ENCODE results near the gene NDP. TPM values are rescaled to one million over a fixed set of nuclear protein-coding genes. Genes with fewer than 3 reads are reported as not detected.

The NDP gene
- total and polyA plus RNA-seq, 2 donors from 2014 or later = not detected

DNA sequence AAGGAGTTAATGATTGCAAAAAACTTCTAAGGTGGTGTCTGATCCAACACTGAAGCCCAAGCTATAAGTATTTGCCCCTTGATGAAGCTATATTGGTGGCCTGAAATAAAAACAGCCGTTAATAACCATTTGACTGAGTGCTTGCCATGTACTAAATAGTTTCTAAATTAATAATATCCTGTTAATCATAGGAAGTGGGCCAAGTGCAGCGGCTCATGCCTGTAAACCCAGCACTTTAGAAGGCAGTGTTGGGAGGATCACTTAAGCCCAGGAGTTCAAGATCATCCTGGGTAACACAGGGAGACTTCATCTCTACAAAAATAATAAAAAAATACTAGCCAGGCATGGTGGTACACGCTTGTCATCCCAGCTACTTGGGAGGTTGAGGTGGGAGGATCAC is 8.3 kb downstream of the NDP start:
- Histone ChIP-seq H3K9ac (ENCODE audit: low read length in 3 of 3) (no peak overlapping the region), H3K36me3 (ENCODE audit: control insufficient read depth in 2 of 3, insufficient read depth in 3 of 3, low read length in 3 of 3) (no peaks in the 10 kb centered on the region), H3K27me3 (ENCODE audit: control insufficient read depth, insufficient read depth, low read length) (no peaks in the 10 kb centered on the region), H3K27ac (ENCODE audit: low read depth in 2 of 2, low read length in 2 of 2) (no peak overlapping the region), H3K4me1 (ENCODE audit: control insufficient read depth in 2 of 3, insufficient read depth in 2 of 3, low read depth in 1 of 3, low read length in 3 of 3) (no peaks in the 10 kb centered on the region), H3K4me3 (ENCODE audit: low read length in 3 of 3) (no peak overlapping the region), H3K9me3 (ENCODE audit: control insufficient read depth in 2 of 3, insufficient read depth in 1 of 3, low read length in 3 of 3) (no peaks in the 10 kb centered on the region)
- FAIRE-seq (no peak), DNase-seq (no peak)
- intact Hi-C loops (cut with DNase I) = no loop called here
- TF ChIP-seq, protein P1, sequence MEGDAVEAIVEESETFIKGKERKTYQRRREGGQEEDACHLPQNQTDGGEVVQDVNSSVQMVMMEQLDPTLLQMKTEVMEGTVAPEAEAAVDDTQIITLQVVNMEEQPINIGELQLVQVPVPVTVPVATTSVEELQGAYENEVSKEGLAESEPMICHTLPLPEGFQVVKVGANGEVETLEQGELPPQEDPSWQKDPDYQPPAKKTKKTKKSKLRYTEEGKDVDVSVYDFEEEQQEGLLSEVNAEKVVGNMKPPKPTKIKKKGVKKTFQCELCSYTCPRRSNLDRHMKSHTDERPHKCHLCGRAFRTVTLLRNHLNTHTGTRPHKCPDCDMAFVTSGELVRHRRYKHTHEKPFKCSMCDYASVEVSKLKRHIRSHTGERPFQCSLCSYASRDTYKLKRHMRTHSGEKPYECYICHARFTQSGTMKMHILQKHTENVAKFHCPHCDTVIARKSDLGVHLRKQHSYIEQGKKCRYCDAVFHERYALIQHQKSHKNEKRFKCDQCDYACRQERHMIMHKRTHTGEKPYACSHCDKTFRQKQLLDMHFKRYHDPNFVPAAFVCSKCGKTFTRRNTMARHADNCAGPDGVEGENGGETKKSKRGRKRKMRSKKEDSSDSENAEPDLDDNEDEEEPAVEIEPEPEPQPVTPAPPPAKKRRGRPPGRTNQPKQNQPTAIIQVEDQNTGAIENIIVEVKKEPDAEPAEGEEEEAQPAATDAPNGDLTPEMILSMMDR (IDR thresholded peaks at IDR 0.05; ENCODE audit: borderline replicate concordance, extremely low read depth, insufficient read depth) = no peak

DNA sequence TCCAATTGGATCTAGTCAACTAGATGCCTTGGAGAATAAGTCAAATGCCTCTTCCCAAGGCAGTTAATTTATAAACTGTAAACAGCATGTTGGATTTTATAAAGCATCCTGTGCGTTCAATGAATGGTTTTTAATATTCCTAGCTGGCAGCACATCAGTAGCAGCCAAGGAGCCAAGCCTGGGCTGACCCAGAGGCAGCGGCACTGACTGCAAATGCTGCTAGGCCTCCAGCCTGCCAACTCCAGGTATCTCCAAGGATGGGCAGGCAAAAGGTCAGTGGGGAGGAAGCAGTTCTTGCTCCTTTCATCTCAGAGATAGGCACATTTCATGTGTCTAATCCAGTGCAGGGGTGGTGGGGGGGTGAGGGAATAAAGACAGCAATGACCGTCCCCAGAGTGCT is 9.5 kb downstream of the NDP start:
- peaks cover 2% of the 10 kb centered on the region for H3K27me3 ChIP-seq (ENCODE audit: control insufficient read depth, insufficient read depth, low read length)

DNA sequence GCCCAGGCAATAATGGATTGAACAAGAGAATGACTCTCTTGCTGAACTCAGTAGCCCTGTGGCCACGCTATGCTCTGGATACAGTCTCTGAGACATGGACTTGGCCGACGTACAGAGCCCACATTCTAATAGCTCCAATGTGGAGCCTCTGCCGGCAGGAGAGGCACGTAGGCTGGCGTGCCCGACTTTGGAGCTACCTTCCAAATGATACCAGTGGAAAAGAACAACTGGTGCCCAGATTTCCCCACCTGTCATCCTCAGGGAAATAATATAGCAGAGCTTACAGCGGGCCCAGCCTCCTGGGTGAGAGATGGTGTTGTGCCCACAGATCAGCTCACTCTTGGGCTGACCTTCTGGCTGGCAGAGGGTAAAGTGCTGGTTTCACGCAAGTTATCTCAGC is 10.6 kb downstream of the NDP start:
- DNase-seq (no peak), FAIRE-seq (no peak)
- TF ChIP-seq, protein P1 (IDR thresholded peaks at IDR 0.05; ENCODE audit: borderline replicate concordance, extremely low read depth, insufficient read depth) = no peak
- no peak overlapping the region for H3K4me3 ChIP-seq (ENCODE audit: low read length in 3 of 3)
- peaks cover 0 to 3% (median 2%) of the 10 kb centered on the region in 3 donors for H3K4me1 ChIP-seq (ENCODE audit: control insufficient read depth in 2 of 3, insufficient read depth in 2 of 3, low read depth in 1 of 3, low read length in 3 of 3)
- H3K27me3 ChIP-seq (ENCODE audit: control insufficient read depth, insufficient read depth, low read length) = peaks cover 2% of the 10 kb centered on the region
- no peak overlapping the region for H3K27ac ChIP-seq (ENCODE audit: low read depth in 2 of 2, low read length in 2 of 2)
- H3K36me3 ChIP-seq (ENCODE audit: control insufficient read depth in 2 of 3, insufficient read depth in 3 of 3, low read length in 3 of 3) = no peaks in the 10 kb centered on the region
- intact Hi-C loops (cut with DNase I) = no loop called here
- H3K9ac ChIP-seq (ENCODE audit: low read length in 3 of 3) = no peak overlapping the region
- no peaks in the 10 kb centered on the region for H3K9me3 ChIP-seq (ENCODE audit: control insufficient read depth in 2 of 3, insufficient read depth in 1 of 3, low read length in 3 of 3)

More for the DNA sequence above, 9.5 kb downstream of the NDP start:
- FAIRE-seq = no peak
- TF ChIP-seq, protein P1 (IDR thresholded peaks at IDR 0.05; ENCODE audit: borderline replicate concordance, extremely low read depth, insufficient read depth) = no peak
- DNase-seq = no peak
- Histone ChIP-seq H3K27ac (ENCODE audit: low read depth in 2 of 2, low read length in 2 of 2) (no peak overlapping the region), H3K4me3 (ENCODE audit: low read length in 3 of 3) (no peak overlapping the region), H3K36me3 (ENCODE audit: control insufficient read depth in 2 of 3, insufficient read depth in 3 of 3, low read length in 3 of 3) (no peaks in the 10 kb centered on the region), H3K9ac (ENCODE audit: low read length in 3 of 3) (no peak overlapping the region), H3K4me1 (ENCODE audit: control insufficient read depth in 2 of 3, insufficient read depth in 2 of 3, low read depth in 1 of 3, low read length in 3 of 3) (peaks cover 0 to 2% (median 0%) of the 10 kb centered on the region in 3 donors), H3K9me3 (ENCODE audit: control insufficient read depth in 2 of 3, insufficient read depth in 1 of 3, low read length in 3 of 3) (no peaks in the 10 kb centered on the region)
- intact Hi-C loops (cut with DNase I) = no loop called here

DNA sequence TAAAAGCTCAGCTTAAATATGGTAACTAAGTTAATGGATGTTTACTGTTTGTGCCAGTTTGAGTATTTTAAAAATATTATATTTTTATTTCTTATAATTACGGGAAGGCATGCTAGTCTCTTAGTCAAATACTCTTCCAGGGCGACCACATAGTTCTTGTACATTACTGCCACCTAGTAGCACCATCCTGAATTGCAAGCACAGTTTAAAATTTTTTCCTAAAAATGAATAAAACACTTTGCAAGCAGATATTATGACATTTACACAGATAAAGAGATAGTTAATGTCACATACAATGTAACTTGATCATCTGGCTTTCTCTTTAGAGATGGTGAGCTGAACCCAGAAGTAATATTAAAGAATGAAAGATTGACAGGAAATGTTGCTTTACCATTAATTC is 11.5 kb downstream of the NDP start:
- peaks cover 2% of the 10 kb centered on the region for H3K27me3 ChIP-seq (ENCODE audit: control insufficient read depth, insufficient read depth, low read length)
- no peak overlapping the region for H3K4me3 ChIP-seq (ENCODE audit: low read length in 3 of 3)
- H3K9me3 ChIP-seq (ENCODE audit: control insufficient read depth in 2 of 3, insufficient read depth in 1 of 3, low read length in 3 of 3) = no peaks in the 10 kb centered on the region
- no peak overlapping the region for H3K27ac ChIP-seq (ENCODE audit: low read depth in 2 of 2, low read length in 2 of 2)
- no peak for DNase-seq
- H3K36me3 ChIP-seq (ENCODE audit: control insufficient read depth in 2 of 3, insufficient read depth in 3 of 3, low read length in 3 of 3) = no peaks in the 10 kb centered on the region
- intact Hi-C loops (cut with DNase I) = no loop called here
- no peak overlapping the region for H3K9ac ChIP-seq (ENCODE audit: low read length in 3 of 3)
- TF ChIP-seq, protein P1 (IDR thresholded peaks at IDR 0.05; ENCODE audit: borderline replicate concordance, extremely low read depth, insufficient read depth) = no peak
- peaks cover 0 to 3% (median 2%) of the 10 kb centered on the region in 3 donors for H3K4me1 ChIP-seq (ENCODE audit: control insufficient read depth in 2 of 3, insufficient read depth in 2 of 3, low read depth in 1 of 3, low read length in 3 of 3)
- FAIRE-seq = no peak

All from kidney (tissue), 14 donors.